H1 (cell line): ENCODE data around the gene FSTL4. TPM values are rescaled to one million over a fixed set of nuclear protein-coding genes. Genes with fewer than 3 reads are reported as not detected.

Source experiments
- CTCF ChIA-PET: fragments of 300-600 bp; sonication (Branson Sonifier 250); formaldehyde crosslinking; loops from one replicate; lab custom pipeline; 2021; ENCODE audit not compliant: partially characterized antibody; lab: Charles Lee
- POLR2A ChIA-PET: fragments of 300-600 bp; sonication (Branson Sonifier 250); formaldehyde crosslinking; loops from one replicate; lab custom pipeline; 2021; ENCODE audit warnings: inconsistent platforms; ENCODE audit not compliant: partially characterized antibody; lab: Charles Lee
- DNase-seq, 2 experiments: peaks; one replicate each; pipeline versions ENCODE4 v3.0.0 to v3.0.0-alpha.2; 2010 to 2022; ENCODE audit warnings: low spot score in 2 of 2, low read depth in 1 of 2, mixed read lengths in 1 of 2
- FAIRE-seq: peaks from 2 replicates; lab custom pipeline; 2011; peaks lifted over from hg19 to GRCh38; lab: Jason Lieb, UNC
- H2AFZ ChIP-seq: 2 replicates; pipeline ENCODE4 v1.8.1; 2012; ENCODE audit warnings: low read length, inconsistent platforms
- H2AK5ac ChIP-seq: 2 replicates; pipeline ENCODE4 v1.6.1; 2013; ENCODE audit warnings: low read depth, low read length
- H2BK120ac ChIP-seq: replicated peaks from 2 replicates; pipeline ENCODE3; 2013; ENCODE audit warnings: low read depth, low read length, inconsistent platforms
- H2BK12ac ChIP-seq: 2 replicates; pipeline ENCODE4 v1.6.1; 2013; ENCODE audit warnings: low read depth, low read length
- H2BK15ac ChIP-seq: 2 replicates; pipeline ENCODE4 v1.6.1; 2013; ENCODE audit warnings: low read length
- H2BK20ac ChIP-seq: 2 replicates; pipeline ENCODE4 v1.6.1; 2013; ENCODE audit warnings: low read length
- H2BK5ac ChIP-seq: 2 replicates; pipeline ENCODE4 v1.6.1; 2013; ENCODE audit warnings: low read depth, low read length
- H3K14ac ChIP-seq: 2 replicates; pipeline ENCODE4 v1.6.1; 2013; ENCODE audit warnings: inconsistent platforms; ENCODE audit not compliant: insufficient read length
- H3K18ac ChIP-seq: 2 replicates; pipeline ENCODE4 v1.6.1; 2013; ENCODE audit warnings: low read length; ENCODE audit errors: extremely low read depth
- H3K23ac ChIP-seq: 2 replicates; pipeline ENCODE4 v1.6.1; 2013; ENCODE audit warnings: inconsistent platforms; ENCODE audit not compliant: insufficient read length
- H3K23me2 ChIP-seq: 2 replicates; pipeline ENCODE4 v1.6.1; 2013; ENCODE audit warnings: low read depth, low read length
- H3K27ac ChIP-seq: 2 replicates; pipeline ENCODE4 v1.6.1; 2011; ENCODE audit warnings: low read depth, low read length, inconsistent platforms
- H3K27me3 ChIP-seq, 4 experiments: replicated peaks in 1 of 4; 1 replicate in 1 of 4; 2 replicates in 3 of 4; pipeline versions ENCODE4 v1.6.1 to v1.8.1; 2011 to 2013; ENCODE audit warnings: low read length in 3 of 4, mild to moderate bottlenecking in 3 of 4, inconsistent platforms in 2 of 4, mixed read lengths in 2 of 4, moderate library complexity in 1 of 4; ENCODE audit not compliant: control insufficient read depth in 3 of 4, insufficient read depth in 3 of 4; ENCODE audit errors: extremely low read depth in 1 of 4
- H3K36me3 ChIP-seq, 4 experiments: 2 replicates each; pipeline versions ENCODE4 v1.6.1 to v1.8.1; 2011 to 2013; ENCODE audit warnings: mild to moderate bottlenecking in 4 of 4, low read length in 3 of 4, moderate library complexity in 2 of 4, control low read depth in 1 of 4, inconsistent platforms in 1 of 4; ENCODE audit not compliant: insufficient read depth in 4 of 4, control insufficient read depth in 2 of 4
- H3K4ac ChIP-seq: replicated peaks from 2 replicates; pipeline ENCODE3; 2013; ENCODE audit warnings: low read length, low read depth, mixed read lengths, inconsistent platforms; ENCODE audit not compliant: insufficient read length
- H3K4me1 ChIP-seq, 4 experiments: replicated peaks in 1 of 4; 1 replicate in 1 of 4; 2 replicates in 3 of 4; pipeline versions ENCODE4 v1.6.1 to v1.8.1; 2011 to 2013; ENCODE audit warnings: low read length in 3 of 4, inconsistent platforms in 2 of 4, mixed read lengths in 1 of 4; ENCODE audit not compliant: insufficient read depth in 4 of 4, control insufficient read depth in 3 of 4
- H3K4me2 ChIP-seq, 2 experiments: 2 replicates each; pipeline versions ENCODE4 v1.6.1 to v1.8.1; 2011 to 2013; ENCODE audit warnings: low read depth in 2 of 2, low read length in 2 of 2, control low read depth in 1 of 2, inconsistent platforms in 1 of 2, mild to moderate bottlenecking in 1 of 2; ENCODE audit not compliant: insufficient read depth in 1 of 2
- H3K4me3 ChIP-seq, 4 experiments: fragments of 200-600, 300-600 bp in 1 of 4; sonication (generic), shearing (Covaris generic), sonication (Bioruptor Twin) in 1 of 4; 2 replicates each; pipeline versions ENCODE4 v1.5.1 to v1.8.1; 2011 to 2016; ENCODE audit warnings: low read length in 4 of 4, low read depth in 3 of 4, control low read depth in 2 of 4, inconsistent platforms in 2 of 4, mild to moderate bottlenecking in 2 of 4, mixed read lengths in 1 of 4, moderate library complexity in 1 of 4; ENCODE audit not compliant: insufficient read depth in 2 of 4; ENCODE audit errors: extremely low read depth in 1 of 4
- H3K56ac ChIP-seq: replicated peaks from 2 replicates; pipeline ENCODE3; 2013; ENCODE audit warnings: low read depth, mild to moderate bottlenecking, mixed read lengths, low read length, inconsistent platforms; ENCODE audit not compliant: insufficient read length
- H3K79me1 ChIP-seq: 2 replicates; pipeline ENCODE4 v1.6.1; 2013; ENCODE audit warnings: low read depth, low read length, control low read depth
- H3K79me2 ChIP-seq, 2 experiments: 2 replicates each; pipeline versions ENCODE4 v1.6.1 to v1.8.1; 2012 to 2013; ENCODE audit warnings: low read length in 2 of 2, mild to moderate bottlenecking in 2 of 2, inconsistent platforms in 1 of 2; ENCODE audit not compliant: insufficient read depth in 2 of 2, control insufficient read depth in 1 of 2
- H3K9ac ChIP-seq, 4 experiments: replicated peaks in 1 of 4; 1 replicate in 1 of 4; 2 replicates in 3 of 4; pipeline versions ENCODE4 v1.6.1 to v1.8.1; 2011 to 2013; ENCODE audit warnings: low read depth in 3 of 4, low read length in 3 of 4, control low read depth in 2 of 4, mild to moderate bottlenecking in 2 of 4, moderate library complexity in 2 of 4, inconsistent platforms in 1 of 4; ENCODE audit errors: extremely low read depth in 1 of 4
- H3K9me3 ChIP-seq, 2 experiments: 2 replicates each; pipeline versions ENCODE4 v1.6.1 to v1.8.1; 2012 to 2013; ENCODE audit warnings: mild to moderate bottlenecking in 2 of 2, moderate library complexity in 2 of 2, control low read depth in 1 of 2, inconsistent platforms in 1 of 2, low read depth in 1 of 2, low read length in 1 of 2, mixed read lengths in 1 of 2; ENCODE audit not compliant: insufficient read depth in 2 of 2
- H4K20me1 ChIP-seq, 2 experiments: replicated peaks in 1 of 2; 2 replicates each; pipeline versions ENCODE3 to v1.8.1; 2011 to 2013; ENCODE audit warnings: inconsistent platforms in 2 of 2, low read length in 2 of 2, mild to moderate bottlenecking in 1 of 2; ENCODE audit not compliant: insufficient read depth in 2 of 2, control insufficient read depth in 1 of 2
- H4K5ac ChIP-seq: 2 replicates; pipeline ENCODE4 v1.6.1; 2013; ENCODE audit warnings: low read length, low read depth, mixed read lengths, inconsistent platforms; ENCODE audit not compliant: insufficient read length
- H4K8ac ChIP-seq: 2 replicates; pipeline ENCODE4 v1.8.0; 2013; ENCODE audit warnings: mild to moderate bottlenecking, moderate library complexity, low read length, inconsistent platforms; ENCODE audit not compliant: insufficient read depth; ENCODE audit errors: extremely low read depth
- H4K91ac ChIP-seq: replicated peaks from 2 replicates; pipeline ENCODE3; 2013; ENCODE audit warnings: low read length, mixed read lengths, inconsistent platforms; ENCODE audit not compliant: insufficient read length
- ASH2L ChIP-seq: fragments of 200-600, 300-600 bp; sonication (generic); IDR thresholded peaks from one replicate; pipeline ENCODE4 v1.7.1; 2017; ENCODE audit warnings: low read length
- CBX5 ChIP-seq: fragments of 300-800, 300-1000 bp; sonication (generic); IDR thresholded peaks from 2 replicates; pipeline ENCODE4 v1.7.1; 2016; ENCODE audit warnings: antibody characterized with exemption, low read length, low read depth
- CBX8 ChIP-seq: fragments of 300-800, 300-1000 bp; sonication (generic); IDR thresholded peaks from 2 replicates; pipeline ENCODE4 v1.7.1; 2016; ENCODE audit warnings: low read depth, low read length, borderline replicate concordance
- JUND ChIP-seq: IDR thresholded peaks from 2 replicates; pipeline ENCODE4 v1.6.1; 2011; ENCODE audit warnings: mild to moderate bottlenecking, improper control_type of control experiment, low read length
- MAFK ChIP-seq: IDR thresholded peaks from 2 replicates; pipeline ENCODE4 v1.6.1; 2012; ENCODE audit warnings: low read depth, mild to moderate bottlenecking, improper control_type of control experiment, low read length
- RXRA ChIP-seq: IDR thresholded peaks from 2 replicates; pipeline ENCODE4 v1.6.1; 2011; ENCODE audit warnings: low read depth, mild to moderate bottlenecking, low read length, moderate library complexity; ENCODE audit not compliant: insufficient read depth
- TCF12 ChIP-seq: IDR thresholded peaks from 2 replicates; pipeline ENCODE4 v1.6.1; 2011; ENCODE audit warnings: low read depth, mild to moderate bottlenecking, low read length
- TEAD4 ChIP-seq: IDR thresholded peaks from 2 replicates; pipeline ENCODE4 v1.6.1; 2012; ENCODE audit warnings: low read depth, low read length, inconsistent platforms, mixed read lengths
- WGBS, 2 experiments: shearing (Covaris generic) in 1 of 2; methylation state at CpG; one replicate each; pipeline versions ENCODE4 v1.1.6 to v1.1.7; 2013 to 2015; ENCODE audit warnings: low lambda C conversion rate in 2 of 2, mixed read lengths in 2 of 2, inconsistent platforms in 1 of 2, low coverage in 1 of 2, missing lambda C conversion rate in 1 of 2; ENCODE audit not compliant: insufficient replicate concordance in 2 of 2, insufficient coverage in 1 of 2, insufficient read length in 1 of 2; ENCODE audit errors: extremely low coverage in 1 of 2, missing lambda C conversion rate in 1 of 2; 5-methylcytosine and 5-hydroxymethylcytosine counted together
- polyA plus RNA-seq, 7 experiments: library from polyadenylated mRNA; depleted of rRNA in 3 of 7; stranded (reverse) in 5 of 7; unstranded in 2 of 7; fragments of >200 nt in 5 of 7; fragments of 200-250 nt in 2 of 7; gene quantifications; 1 replicate in 5 of 7; 2 replicates in 1 of 7; 4 replicates in 1 of 7; pipeline versions ENCODE4 v1.2.1 to v1.2.3, GENCODE V29; 2011 to 2013; ENCODE audit warnings: missing spikeins in 2 of 7, mixed read lengths in 2 of 7
- total RNA-seq: library from RNA; stranded (reverse); fragmentation: NEBNext Ultra II Directional; extraction: Animal tissue kit (Norgen Biotek cat#: 25700); gene quantifications from 2 replicates; pipeline ENCODE4 v1.2.1, GENCODE V29; 2021

Gene FSTL4
- total and polyA plus RNA-seq, 2 of the 8 experiments (the other 6 are each of a cell fraction or from before 2014, with no cell fraction given), result 3.1 to 4.1 TPM

DNA sequence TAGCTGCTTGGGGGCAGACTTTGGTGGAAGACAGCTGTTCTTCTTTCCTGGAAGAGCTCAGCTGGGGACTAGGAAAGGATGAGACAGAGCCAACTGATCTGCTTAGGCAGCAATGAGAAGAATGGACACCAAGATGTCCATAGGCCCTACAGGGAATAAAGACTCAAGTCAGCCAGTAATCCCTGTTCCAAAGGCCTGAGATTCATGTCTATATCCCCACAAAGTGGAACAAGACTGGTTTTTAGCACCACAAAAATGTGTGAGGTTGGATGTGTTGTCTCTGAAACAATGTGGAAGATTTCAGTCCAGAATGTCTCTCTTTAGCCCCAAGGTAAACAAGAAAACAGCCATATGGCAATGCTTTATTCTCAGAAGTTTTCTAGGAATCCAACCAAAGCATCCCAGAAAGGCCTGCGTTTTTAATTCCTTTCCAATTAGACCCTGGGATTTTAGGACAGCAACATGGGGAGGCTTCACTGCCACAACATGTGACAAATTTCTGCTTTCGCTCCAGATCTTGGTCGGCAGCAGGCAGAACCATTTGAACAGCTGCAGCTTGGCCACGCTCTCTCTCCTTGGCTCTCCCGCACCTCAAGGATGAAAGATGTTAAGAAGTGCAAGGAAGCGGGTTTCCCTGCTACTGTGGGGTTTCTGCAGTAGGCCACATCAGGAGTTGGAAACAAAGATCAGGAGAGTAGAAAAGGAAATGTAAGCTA is 245.1 kb downstream of the FSTL4 start:
- no peak overlapping the region for H3K56ac ChIP-seq
- 92% methylated on average over 6 of the region's 6 CpGs; no CpG with 5 or more reads in 1 of the 2 experiments for WGBS, 2 experiments
- H2BK5ac ChIP-seq, result no peak overlapping the region
- no peak overlapping the region for H4K8ac ChIP-seq
- ChIA-PET CTCF (interaction anchor here (0.7 to 5.5 kb wide), 5 partner anchors 10 to 1613 kb away, joined by 3 to 32 read pairs (median 5); no protein-coding TSS in a partner anchor), POLR2A (no interaction called here)
- H4K91ac ChIP-seq, result no peak overlapping the region
- H4K5ac ChIP-seq, result no peak overlapping the region
- H3K79me1 ChIP-seq, result no peaks in the 10 kb centered on the region
- no peaks in the 10 kb centered on the region for H3K79me2 ChIP-seq
- peak overlapping the region; percentile 88; the same call in 1 of the 2 replicates for H2BK15ac ChIP-seq
- DNase-seq, result no peak
- H3K23me2 ChIP-seq, result no peaks in the 10 kb centered on the region
- H3K9ac ChIP-seq, result no peak overlapping the region
- no peaks in the 10 kb centered on the region for H4K20me1 ChIP-seq
- FAIRE-seq, result no peak
- H2BK20ac ChIP-seq, result peak overlapping the region; percentile 55; the same call in 1 of the 2 replicates
- no peaks in the 10 kb centered on the region; a peak in 3 of 7 replicates for H3K27me3 ChIP-seq
- no peak overlapping the region for H3K4me3 ChIP-seq
- no peak overlapping the region for H3K4me2 ChIP-seq
- H2BK120ac ChIP-seq, result no peak overlapping the region
- H3K18ac ChIP-seq, result no peak overlapping the region
- no peak overlapping the region for H3K14ac ChIP-seq
- H3K4me1 ChIP-seq, result peaks cover 5 to 24% (median 10%) of the 10 kb centered on the region in 4 experiments
- H3K27ac ChIP-seq, result no peak overlapping the region
- no peak overlapping the region for H2AFZ ChIP-seq
- H2AK5ac ChIP-seq, result no peak overlapping the region
- H3K23ac ChIP-seq, result no peak overlapping the region
- no peak overlapping the region; the same call in 1 of the 2 replicates for H2BK12ac ChIP-seq
- no peaks in the 10 kb centered on the region for H3K9me3 ChIP-seq
- TF ChIP-seq TCF12 (no peak), RXRA (no peak), ASH2L (no peak), TEAD4 (no peak), MAFK (no peak), JUND (no peak), CBX5 (no peak), CBX8 (no peak)
- TF ChIP-seq, all 59 proteins: peak for 0
- H3K4ac ChIP-seq, result no peak overlapping the region
- H3K36me3 ChIP-seq, result no peaks in the 10 kb centered on the region
